HG02840 (cell line): ENCODE results near the gene IGF2R.
A peak's percentile ranks its signal among the peaks of the same experiment; 100 is the strongest.

Experiments
- ATAC-seq: cut with Tn5 transposase; IDR thresholded peaks from one replicate; pipeline ENCODE4 v1.9.1; 2021; ENCODE audit warnings: mild to moderate bottlenecking, moderate library complexity, moderate number of reproducible peaks; ENCODE audit not compliant: unreplicated experiment, low FRiP score

Gene IGF2R

GRCh38 chr6:160068346-160068745 lies 99.5 kb downstream of the IGF2R start:
- ATAC-seq: no peak

GRCh38 chr6:160069050-160069454 lies 100.2 kb downstream of the IGF2R start:
- ATAC-seq: peak; percentile 87

GRCh38 chr6:160069459-160069858 lies 100.6 kb downstream of the IGF2R start:
- ATAC-seq: peak; percentile 19

GRCh38 chr6:160070427-160070826 lies 101.5 kb downstream of the IGF2R start:
- ATAC-seq: no peak

DNA sequence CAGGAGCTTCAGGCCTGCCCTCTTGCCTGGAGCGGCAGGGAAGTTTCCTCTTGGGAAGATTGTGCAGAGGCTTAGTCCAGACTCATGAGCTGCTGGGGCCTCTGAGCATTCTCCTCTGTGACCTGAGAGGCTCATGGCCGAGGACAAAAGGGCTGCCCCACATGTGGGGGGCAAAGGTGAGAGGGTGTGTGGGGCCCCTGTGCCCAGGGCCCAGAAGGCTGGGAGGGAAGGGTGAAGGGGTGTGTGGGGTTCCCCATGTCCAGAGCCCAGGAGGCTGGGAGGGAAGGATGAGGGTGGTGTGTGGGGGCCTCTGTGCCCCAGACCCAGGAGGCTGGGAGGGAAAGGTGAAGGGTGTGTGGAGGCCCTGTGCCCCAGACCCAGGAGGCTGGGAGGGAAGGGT lies 101.9 kb downstream of the IGF2R start:
- ATAC-seq: no peak

GRCh38 chr6:160071805-160072690 lies 103.2 kb downstream of the IGF2R start:
- ATAC-seq: no peak

DNA sequence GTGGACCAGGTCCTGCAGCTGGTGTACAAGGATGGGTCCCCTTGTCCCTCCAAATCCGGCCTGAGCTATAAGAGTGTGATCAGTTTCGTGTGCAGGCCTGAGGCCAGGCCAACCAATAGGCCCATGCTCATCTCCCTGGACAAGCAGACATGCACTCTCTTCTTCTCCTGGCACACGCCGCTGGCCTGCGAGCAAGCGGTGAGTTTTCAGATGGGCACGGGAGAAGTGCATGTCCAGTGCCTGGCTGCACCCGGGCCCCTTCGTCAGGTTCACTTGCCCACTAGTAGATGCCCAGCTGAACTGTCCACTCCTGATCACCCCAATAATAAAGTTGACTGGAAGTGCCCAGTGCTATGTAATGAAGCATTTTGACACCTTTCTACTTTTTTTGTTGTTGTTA lies 104.4 kb downstream of the IGF2R start:
- ATAC-seq: no peak

DNA sequence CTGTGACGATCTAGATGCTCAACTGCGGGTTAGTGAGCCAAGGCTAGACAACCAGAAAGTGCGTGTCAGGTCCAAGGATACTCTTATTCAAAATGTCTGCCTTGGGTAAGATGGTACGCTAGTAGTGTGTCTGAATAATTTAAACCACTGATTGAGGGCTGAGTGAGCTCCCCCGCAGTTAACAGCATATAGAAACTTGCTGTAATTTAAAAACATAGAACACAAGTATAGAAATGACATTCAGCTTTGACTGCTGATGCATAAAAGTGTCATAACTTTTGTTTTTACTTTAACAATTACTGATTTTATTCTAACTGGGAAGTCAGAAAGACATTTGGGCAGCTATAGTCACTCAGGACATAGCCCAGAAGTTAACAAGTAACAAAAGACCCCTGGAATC lies 107.1 kb downstream of the IGF2R start:
- ATAC-seq: no peak

- no peak for ATAC-seq
Observed at GRCh38 chr6:160077024-160077423, 108.1 kb downstream of the IGF2R start.

DNA sequence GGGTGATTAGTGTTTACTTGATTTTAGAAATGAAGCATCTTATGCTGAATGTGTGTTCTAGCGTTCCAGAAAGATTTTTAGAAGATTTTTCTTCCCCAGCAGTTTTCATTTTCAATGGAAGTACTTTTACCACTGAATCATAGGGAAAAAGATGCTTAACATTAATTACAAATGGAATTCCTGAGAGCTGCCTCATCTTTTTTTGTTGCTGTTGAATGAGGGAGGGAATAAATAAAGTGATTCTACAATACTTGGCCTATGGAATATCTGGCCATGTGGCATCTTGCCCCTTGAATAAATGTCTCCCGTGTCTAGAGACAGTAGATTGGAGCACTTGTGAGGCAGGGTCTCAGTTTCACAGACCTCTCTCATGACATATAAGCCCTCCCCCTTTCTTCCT lies 108.6 kb downstream of the IGF2R start:
- ATAC-seq: no peak

GRCh38 chr6:160078883-160079685 lies 110.2 kb downstream of the IGF2R start:
- no peak for ATAC-seq

- no peak for ATAC-seq
Observed at GRCh38 chr6:160079686-160080043, 110.8 kb downstream of the IGF2R start.

DNA sequence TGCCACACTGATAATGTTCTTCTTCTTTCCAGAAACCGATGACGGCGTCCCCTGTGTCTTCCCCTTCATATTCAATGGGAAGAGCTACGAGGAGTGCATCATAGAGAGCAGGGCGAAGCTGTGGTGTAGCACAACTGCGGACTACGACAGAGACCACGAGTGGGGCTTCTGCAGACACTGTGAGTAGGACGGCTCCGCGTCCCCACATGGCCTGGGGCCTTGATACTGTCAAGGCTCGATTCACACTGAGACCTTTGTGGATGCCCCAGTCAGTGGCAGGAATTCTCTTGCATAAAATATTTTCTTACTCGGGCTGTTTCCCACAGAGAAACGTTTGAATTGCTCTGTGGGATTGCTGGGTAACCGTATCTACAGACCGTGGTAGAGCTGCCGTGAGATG lies 111.2 kb downstream of the IGF2R start:
- ATAC-seq: no peak

DNA sequence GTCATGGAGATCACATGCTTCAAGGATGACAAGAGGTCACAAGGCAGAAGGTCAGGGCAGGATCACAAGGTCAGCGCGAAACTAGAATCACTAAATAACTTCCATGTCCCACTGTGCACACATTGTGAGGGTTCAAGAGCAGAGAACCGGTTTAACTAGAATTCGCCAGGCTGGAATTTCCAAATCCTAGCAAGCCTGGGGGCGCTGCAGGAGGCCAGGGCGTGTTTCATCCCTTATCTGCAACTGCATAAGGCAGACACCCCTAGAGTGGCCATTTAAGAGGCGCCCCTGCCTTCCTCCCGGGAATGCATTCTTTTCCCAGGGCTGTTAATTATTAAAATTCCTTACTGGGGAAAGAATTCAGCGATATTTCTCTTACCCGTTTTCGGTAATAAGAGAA lies 112.5 kb downstream of the IGF2R start:
- no peak for ATAC-seq

- ATAC-seq: no peak
Observed at GRCh38 chr6:160082627-160083026, 113.7 kb downstream of the IGF2R start.

GRCh38 chr6:160084198-160084776 lies 115.4 kb downstream of the IGF2R start:
- ATAC-seq: no peak

DNA sequence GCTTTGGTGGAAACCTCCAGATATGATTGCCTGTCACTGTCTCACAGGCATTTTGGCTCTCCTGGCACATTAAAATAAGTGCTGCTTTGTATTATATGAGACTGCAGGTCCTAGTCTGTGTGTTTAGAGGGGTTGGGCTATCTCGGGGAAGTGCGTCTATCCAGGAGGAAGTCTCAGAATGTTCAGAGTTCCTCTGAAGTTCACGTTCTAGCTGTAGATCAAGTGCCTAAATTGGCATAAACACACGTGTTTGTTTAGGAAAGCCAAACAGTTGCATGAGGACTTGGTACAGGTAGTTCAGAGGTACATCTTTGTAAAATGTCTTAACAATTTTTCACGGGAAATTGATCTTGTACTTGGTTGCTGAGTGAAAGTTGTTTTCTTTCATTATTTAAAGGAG lies 116.3 kb downstream of the IGF2R start:
- no peak for ATAC-seq

- ATAC-seq: no peak
Observed at GRCh38 chr6:160085713-160086505, 117.0 kb downstream of the IGF2R start.

DNA sequence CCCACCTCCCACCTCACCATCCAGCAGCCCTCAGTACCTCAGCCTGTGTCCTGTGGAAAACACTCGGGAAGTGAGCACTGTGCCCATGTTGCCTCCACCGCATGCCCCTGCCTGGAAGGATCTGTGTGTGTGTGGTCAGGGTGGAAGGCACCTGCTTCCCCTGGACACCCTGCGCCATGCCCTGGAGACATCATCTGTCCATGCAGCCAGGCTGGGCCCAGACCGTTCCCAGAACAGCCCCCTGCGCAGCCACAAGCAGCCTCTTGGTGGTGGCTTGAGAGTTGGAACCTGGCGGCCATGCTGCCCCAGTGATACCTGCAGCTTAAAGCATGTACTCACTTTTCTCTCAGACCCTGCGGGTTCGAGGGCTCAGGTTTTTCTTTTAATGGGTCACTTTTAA lies 117.9 kb downstream of the IGF2R start:
- ATAC-seq: no peak

GRCh38 chr6:160088069-160088783 lies 119.3 kb downstream of the IGF2R start:
- ATAC-seq: no peak
